Caco-2 (cell line): ENCODE measurements around the gene PYHIN1. TPM values are rescaled to one million over a fixed set of nuclear protein-coding genes. Genes with fewer than 3 reads are reported as not detected.

Experiments
- BruUV-seq: library from RNA; stranded (reverse); fragments of 400-500 nt; replicated peaks from 2 replicates; lab custom pipeline; 2021; lab: Mats Ljungman, UMichigan
- CTCF ChIA-PET: fragments of 300-600 bp; sonication (Branson Sonifier 250); formaldehyde crosslinking; loops from one replicate; lab custom pipeline; 2022; ENCODE audit warnings: antibody characterized with exemption; lab: Charles Lee
- POLR2A ChIA-PET: fragments of 300-600 bp; sonication (Branson Sonifier 250); formaldehyde crosslinking; loops from one replicate; lab custom pipeline; 2022; ENCODE audit warnings: antibody characterized with exemption; lab: Charles Lee
- DNase-seq, 2 experiments: peaks; one replicate each; pipeline versions ENCODE4 v3.0.0 to v3.0.0-alpha.2; 2020 to 2022
- H3K27me3 ChIP-seq: replicated peaks from 2 replicates; pipeline ENCODE4 v1.6.0; 2011; ENCODE audit warnings: low read length; ENCODE audit not compliant: control insufficient read depth, insufficient read depth
- H3K36me3 ChIP-seq: 2 replicates; pipeline ENCODE4 v1.5.1; 2011; ENCODE audit warnings: low read length; ENCODE audit not compliant: control insufficient read depth, insufficient read depth
- H3K4me1 ChIP-seq: fragments of 250-450 bp; sonication (Bioruptor Pico); 2 replicates; pipeline ENCODE4 v1.5.1; 2020; ENCODE audit warnings: mild to moderate bottlenecking
- H3K4me3 ChIP-seq: 2 replicates; pipeline ENCODE4 v1.5.1; 2011; ENCODE audit warnings: low read depth, mild to moderate bottlenecking, control low read depth, low read length
- H3K9me3 ChIP-seq: fragments of 250-450 bp; sonication (Bioruptor Pico); 2 replicates; pipeline ENCODE4 v1.5.1; 2020; ENCODE audit warnings: mild to moderate bottlenecking, moderate library complexity
- H3K27ac Mint-ChIP-seq: one replicate; pipeline ENCODE4 v1.8.0; 2022; ENCODE audit warnings: mixed read lengths; ENCODE audit not compliant: unreplicated experiment
- H3K27me3 Mint-ChIP-seq: one replicate; pipeline ENCODE4 v1.8.0; 2022; ENCODE audit warnings: mixed read lengths; ENCODE audit not compliant: insufficient read depth, unreplicated experiment
- H3K36me3 Mint-ChIP-seq: one replicate; pipeline ENCODE4 v1.8.0; 2022; ENCODE audit warnings: mild to moderate bottlenecking, mixed read lengths; ENCODE audit not compliant: insufficient read depth, unreplicated experiment
- H3K4me1 Mint-ChIP-seq: one replicate; pipeline ENCODE4 v1.8.0; 2022; ENCODE audit warnings: low read depth, mixed read lengths; ENCODE audit not compliant: unreplicated experiment
- H3K4me3 Mint-ChIP-seq: one replicate; pipeline ENCODE4 v1.8.0; 2022; ENCODE audit warnings: mild to moderate bottlenecking, moderate library complexity, mixed read lengths; ENCODE audit not compliant: unreplicated experiment
- H3K9me3 Mint-ChIP-seq: one replicate; pipeline ENCODE4 v1.8.0; 2022; ENCODE audit warnings: mixed read lengths; ENCODE audit not compliant: unreplicated experiment
- intact Hi-C: fragments of 100-400 bp; cut with micrococcal nuclease; formaldehyde crosslinking; loops from one replicate; pipeline ENCODE4 v1.10.0; 2022; ENCODE audit not compliant: unreplicated experiment
- total RNA-seq: library from RNA; stranded (reverse); gene quantifications from 2 replicates; pipeline ENCODE4 v1.2.3, GENCODE V29; 2022
- TF ChIP-seq, protein P1 (sequence below), 2 experiments: fragments of 200-600 bp in 1 of 2; IDR thresholded peaks; 1 replicate in 1 of 2; 2 replicates in 1 of 2; pipeline versions ENCODE4 v1.5.1 to v1.8.0; 2011 to 2022; ENCODE audit warnings: antibody characterized with exemption in 1 of 2, control low read depth in 1 of 2, inconsistent platforms in 1 of 2, low read depth in 1 of 2, low read length in 1 of 2, mild to moderate bottlenecking in 1 of 2, moderate library complexity in 1 of 2; ENCODE audit not compliant: insufficient read depth in 1 of 2, severe bottlenecking in 1 of 2, unreplicated experiment in 1 of 2

PYHIN1 gene
- total RNA-seq, 1 experiment from 2014 or later: not detected

DNA sequence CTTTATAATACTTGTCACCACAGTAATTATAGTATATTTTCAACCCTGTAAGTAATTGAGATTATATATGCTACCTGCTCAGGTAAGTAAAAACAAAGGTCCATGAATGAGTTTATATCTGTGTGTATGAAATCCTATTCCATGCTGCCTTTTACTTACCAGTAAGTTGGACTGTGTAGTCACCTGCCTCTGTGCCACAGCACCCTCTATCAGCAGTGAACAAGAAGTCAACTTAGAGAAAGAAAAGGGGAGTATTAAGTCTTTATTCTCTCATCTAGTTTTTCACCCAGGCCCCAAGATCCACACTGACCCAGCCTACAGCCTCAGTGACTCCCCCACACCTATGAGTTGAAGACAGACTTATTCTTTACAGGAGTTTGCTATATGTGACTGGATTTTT lies 41.5 kb downstream of the PYHIN1 start:
- H3K27ac Mint-ChIP-seq: no peak overlapping the region
- H3K27me3 ChIP-seq: no peaks in the 10 kb centered on the region
- no peaks in the 10 kb centered on the region for H3K36me3 Mint-ChIP-seq
- POLR2A ChIA-PET: no interaction called here
- no peak for DNase-seq
- no peaks in the 10 kb centered on the region for H3K27me3 Mint-ChIP-seq
- BruUV-seq: no TSS peak
- H3K4me3 Mint-ChIP-seq: no peak overlapping the region
- H3K9me3 Mint-ChIP-seq: no peaks in the 10 kb centered on the region
- intact Hi-C loops: no loop called here
- no peaks in the 10 kb centered on the region for H3K4me1 ChIP-seq
- H3K9me3 ChIP-seq: no peaks in the 10 kb centered on the region
- no peaks in the 10 kb centered on the region for H3K4me1 Mint-ChIP-seq
- CTCF ChIA-PET: no interaction called here
- TF ChIP-seq, protein P1, sequence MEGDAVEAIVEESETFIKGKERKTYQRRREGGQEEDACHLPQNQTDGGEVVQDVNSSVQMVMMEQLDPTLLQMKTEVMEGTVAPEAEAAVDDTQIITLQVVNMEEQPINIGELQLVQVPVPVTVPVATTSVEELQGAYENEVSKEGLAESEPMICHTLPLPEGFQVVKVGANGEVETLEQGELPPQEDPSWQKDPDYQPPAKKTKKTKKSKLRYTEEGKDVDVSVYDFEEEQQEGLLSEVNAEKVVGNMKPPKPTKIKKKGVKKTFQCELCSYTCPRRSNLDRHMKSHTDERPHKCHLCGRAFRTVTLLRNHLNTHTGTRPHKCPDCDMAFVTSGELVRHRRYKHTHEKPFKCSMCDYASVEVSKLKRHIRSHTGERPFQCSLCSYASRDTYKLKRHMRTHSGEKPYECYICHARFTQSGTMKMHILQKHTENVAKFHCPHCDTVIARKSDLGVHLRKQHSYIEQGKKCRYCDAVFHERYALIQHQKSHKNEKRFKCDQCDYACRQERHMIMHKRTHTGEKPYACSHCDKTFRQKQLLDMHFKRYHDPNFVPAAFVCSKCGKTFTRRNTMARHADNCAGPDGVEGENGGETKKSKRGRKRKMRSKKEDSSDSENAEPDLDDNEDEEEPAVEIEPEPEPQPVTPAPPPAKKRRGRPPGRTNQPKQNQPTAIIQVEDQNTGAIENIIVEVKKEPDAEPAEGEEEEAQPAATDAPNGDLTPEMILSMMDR (IDR thresholded peaks at IDR 0.05; ENCODE audit: insufficient read depth in 1 of 2, low read depth in 1 of 2, low read length in 1 of 2, severe bottlenecking in 1 of 2, unreplicated experiment in 1 of 2): peak in 1 of 2 experiments; percentile 9
- no peak overlapping the region for H3K4me3 ChIP-seq
- no peaks in the 10 kb centered on the region for H3K36me3 ChIP-seq

GRCh38 chr1:158976219-158976618 lies 44.9 kb downstream of the PYHIN1 start:
- H3K4me3 ChIP-seq: no peak overlapping the region
- ChIA-PET CTCF (no interaction called here), POLR2A (no interaction called here)
- Mint-ChIP-seq H3K27ac (no peak overlapping the region), H3K4me3 (no peak overlapping the region), H3K27me3 (no peaks in the 10 kb centered on the region), H3K4me1 (no peaks in the 10 kb centered on the region), H3K36me3 (no peaks in the 10 kb centered on the region), H3K9me3 (peaks cover under 1% of the 10 kb centered on the region)
- no peak for DNase-seq
- H3K4me1 ChIP-seq: no peaks in the 10 kb centered on the region
- no peaks in the 10 kb centered on the region for H3K27me3 ChIP-seq
- no peaks in the 10 kb centered on the region for H3K36me3 ChIP-seq
- no peaks in the 10 kb centered on the region for H3K9me3 ChIP-seq
- no TSS peak for BruUV-seq
- intact Hi-C loops: no loop called here
- TF ChIP-seq, protein P1 (IDR thresholded peaks at IDR 0.05; ENCODE audit: insufficient read depth in 1 of 2, low read depth in 1 of 2, low read length in 1 of 2, severe bottlenecking in 1 of 2, unreplicated experiment in 1 of 2): no peak

GRCh38 chr1:158978730-158979129 lies 47.4 kb downstream of the PYHIN1 start:
- no peaks in the 10 kb centered on the region for H3K4me1 ChIP-seq
- H3K4me3 Mint-ChIP-seq: no peak overlapping the region
- ChIA-PET POLR2A (no interaction called here), CTCF (no interaction called here)
- no peak overlapping the region for H3K27ac Mint-ChIP-seq
- no peaks in the 10 kb centered on the region for H3K36me3 ChIP-seq
- peaks cover 21% of the 10 kb centered on the region for H3K9me3 Mint-ChIP-seq
- H3K4me1 Mint-ChIP-seq: no peaks in the 10 kb centered on the region
- no peak overlapping the region for H3K4me3 ChIP-seq
- no peaks in the 10 kb centered on the region for H3K27me3 ChIP-seq
- intact Hi-C loops: no loop called here
- BruUV-seq: no TSS peak
- TF ChIP-seq, protein P1 (IDR thresholded peaks at IDR 0.05; ENCODE audit: insufficient read depth in 1 of 2, low read depth in 1 of 2, low read length in 1 of 2, severe bottlenecking in 1 of 2, unreplicated experiment in 1 of 2): no peak
- no peaks in the 10 kb centered on the region for H3K36me3 Mint-ChIP-seq
- DNase-seq: no peak
- no peaks in the 10 kb centered on the region for H3K27me3 Mint-ChIP-seq
- H3K9me3 ChIP-seq: no peaks in the 10 kb centered on the region; the same call in 1 of the 2 replicates
